Loucy (cell line): Measurements from ENCODE around the gene DNASE1L3.

ENCODE experiments used
- EZH2phosphoT487 ChIP-seq: fragments of 200-600 bp; IDR thresholded peaks from 2 replicates; pipeline ENCODE4 v1.6.1; 2018; ENCODE audit warnings: antibody characterized with exemption, mild to moderate bottlenecking, moderate library complexity, borderline replicate concordance
- TF ChIP-seq, protein P1 (sequence below): fragments of 200-600 bp; sonication (generic); conservative IDR thresholded peaks from 2 replicates; pipeline ENCODE4 v1.5.1; 2014; ENCODE audit warnings: mild to moderate bottlenecking, antibody characterized with exemption, low read length

DNA sequence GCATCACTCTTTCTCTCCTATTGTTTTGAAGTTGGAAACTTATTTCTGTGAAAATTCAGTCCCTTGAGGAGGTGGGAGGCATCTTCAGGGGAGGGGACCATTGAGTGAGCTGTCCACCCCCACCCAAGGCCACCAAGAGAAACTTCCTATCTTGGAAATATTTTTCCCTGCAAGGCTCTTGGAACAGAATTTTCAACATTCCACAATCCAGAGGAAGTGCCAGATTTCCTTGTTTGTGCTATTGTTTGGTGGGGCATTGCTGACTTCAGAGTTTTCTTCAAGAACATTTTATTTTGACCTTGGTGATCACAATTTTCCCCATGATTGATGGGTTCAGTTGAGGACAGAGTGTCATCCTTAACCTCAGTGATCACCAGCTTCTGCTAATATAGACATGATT is 12.0 kb downstream of the DNASE1L3 start:
- TF ChIP-seq, protein P1, sequence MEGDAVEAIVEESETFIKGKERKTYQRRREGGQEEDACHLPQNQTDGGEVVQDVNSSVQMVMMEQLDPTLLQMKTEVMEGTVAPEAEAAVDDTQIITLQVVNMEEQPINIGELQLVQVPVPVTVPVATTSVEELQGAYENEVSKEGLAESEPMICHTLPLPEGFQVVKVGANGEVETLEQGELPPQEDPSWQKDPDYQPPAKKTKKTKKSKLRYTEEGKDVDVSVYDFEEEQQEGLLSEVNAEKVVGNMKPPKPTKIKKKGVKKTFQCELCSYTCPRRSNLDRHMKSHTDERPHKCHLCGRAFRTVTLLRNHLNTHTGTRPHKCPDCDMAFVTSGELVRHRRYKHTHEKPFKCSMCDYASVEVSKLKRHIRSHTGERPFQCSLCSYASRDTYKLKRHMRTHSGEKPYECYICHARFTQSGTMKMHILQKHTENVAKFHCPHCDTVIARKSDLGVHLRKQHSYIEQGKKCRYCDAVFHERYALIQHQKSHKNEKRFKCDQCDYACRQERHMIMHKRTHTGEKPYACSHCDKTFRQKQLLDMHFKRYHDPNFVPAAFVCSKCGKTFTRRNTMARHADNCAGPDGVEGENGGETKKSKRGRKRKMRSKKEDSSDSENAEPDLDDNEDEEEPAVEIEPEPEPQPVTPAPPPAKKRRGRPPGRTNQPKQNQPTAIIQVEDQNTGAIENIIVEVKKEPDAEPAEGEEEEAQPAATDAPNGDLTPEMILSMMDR = no peak
- TF ChIP-seq EZH2phosphoT487 = no peak
